Measurements from ENCODE around the gene APOBEC2.

APOBEC2 gene

DNA sequence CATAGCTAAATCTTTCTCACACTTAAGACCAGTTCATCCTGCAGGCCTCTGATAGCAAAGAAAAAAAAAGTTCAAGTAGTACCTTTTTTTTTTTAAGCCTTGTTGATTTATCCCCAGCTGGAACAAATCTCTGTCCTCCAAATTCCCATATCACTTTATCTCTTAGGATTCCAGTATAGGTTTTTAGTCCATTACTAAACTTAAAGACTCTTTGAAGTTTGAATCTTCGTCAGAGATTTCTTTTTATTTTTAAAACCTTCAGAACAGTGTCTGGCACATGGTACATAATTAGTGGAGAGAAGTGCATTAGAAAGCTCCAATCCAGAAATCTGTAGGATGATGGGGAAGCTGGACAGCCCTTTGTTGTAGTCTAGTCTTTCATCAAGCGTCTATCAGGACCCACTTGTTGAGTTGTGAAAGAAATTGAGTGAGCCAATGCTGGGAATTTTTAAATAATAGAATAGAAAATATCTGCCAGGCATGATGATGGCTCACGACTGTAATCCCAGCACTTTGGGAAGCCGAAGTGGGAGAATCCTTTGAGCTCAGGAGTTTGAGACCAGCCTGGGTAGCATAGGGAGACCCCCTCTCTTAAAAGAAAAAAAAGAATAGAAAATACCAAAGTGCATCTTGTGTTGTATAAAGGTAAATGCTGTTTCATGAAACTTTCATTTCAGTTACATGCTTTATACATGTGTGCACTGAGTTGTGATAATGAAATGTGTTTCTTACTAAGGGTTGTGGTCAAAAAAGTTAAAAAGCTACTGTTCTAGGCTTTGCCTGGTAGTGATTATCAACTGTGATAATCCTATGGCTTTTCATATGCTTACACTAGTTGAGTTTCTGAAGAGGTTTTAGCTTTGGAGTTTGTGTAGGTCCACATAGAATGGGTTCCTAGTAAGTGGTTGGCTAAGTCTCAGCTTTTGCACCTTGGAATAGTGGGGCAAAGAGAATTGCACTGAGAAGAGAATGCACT, 22.9 kb downstream of the APOBEC2 start:
- no peaks in the 10 kb centered on the region for H3K9me2 ChIP-seq (replicated peaks; ENCODE audit: low read depth, low read length)

DNA sequence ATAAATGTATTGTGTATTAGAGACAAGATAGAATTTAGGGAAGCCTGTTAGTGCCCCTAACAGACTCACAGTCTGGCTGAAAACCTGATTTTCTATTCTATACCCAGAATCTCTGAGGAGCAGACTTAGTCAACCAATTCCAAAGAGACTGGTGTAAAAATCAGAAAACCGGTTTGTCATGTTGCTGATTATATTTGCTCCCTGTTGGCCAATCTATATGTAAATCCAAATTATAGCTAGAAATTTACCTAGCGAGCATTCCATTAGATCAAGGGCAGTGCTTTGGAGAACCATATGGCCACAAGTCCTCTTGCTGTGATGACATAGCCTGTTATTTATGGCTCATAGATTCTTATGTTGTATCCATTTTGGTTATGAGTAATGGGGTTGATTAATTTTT, 24.5 kb downstream of the APOBEC2 start:
- Histone ChIP-seq H3K27me3 (ENCODE audit: insufficient read depth, low read length, poor library complexity, severe bottlenecking) (peaks cover 5% of the 10 kb centered on the region), H3K4me2 (ENCODE audit: low read depth, low read length, poor library complexity, severe bottlenecking) (peak overlapping the region; percentile 100), H3K4me3 (ENCODE audit: low read length, poor library complexity, severe bottlenecking) (peak overlapping the region; percentile 94), H3K79me2 (ENCODE audit: insufficient read depth, low read length) (peaks cover 95% of the 10 kb centered on the region), H3K9ac (ENCODE audit: low read depth, low read length, poor library complexity, severe bottlenecking) (peak overlapping the region; percentile 96), H4K20me1 (ENCODE audit: insufficient read depth, low read length, poor library complexity, severe bottlenecking) (peaks cover 88% of the 10 kb centered on the region), H3K9me2 (replicated peaks; ENCODE audit: low read depth, low read length) (no peaks in the 10 kb centered on the region), H3K9me3 (ENCODE audit: insufficient read depth, low read depth, low read length) (no peaks in the 10 kb centered on the region), H2AFZ (ENCODE audit: low read length) (no peak overlapping the region), H3K4me1 (ENCODE audit: insufficient read depth, low read length, poor library complexity, severe bottlenecking) (peaks cover 81% of the 10 kb centered on the region), H3F3A (ENCODE audit: low read depth) (peaks cover 3% of the 10 kb centered on the region), H3K36me3 (ENCODE audit: insufficient read depth, low read length) (peaks cover 41% of the 10 kb centered on the region)
- TF ChIP-seq, protein P1, sequence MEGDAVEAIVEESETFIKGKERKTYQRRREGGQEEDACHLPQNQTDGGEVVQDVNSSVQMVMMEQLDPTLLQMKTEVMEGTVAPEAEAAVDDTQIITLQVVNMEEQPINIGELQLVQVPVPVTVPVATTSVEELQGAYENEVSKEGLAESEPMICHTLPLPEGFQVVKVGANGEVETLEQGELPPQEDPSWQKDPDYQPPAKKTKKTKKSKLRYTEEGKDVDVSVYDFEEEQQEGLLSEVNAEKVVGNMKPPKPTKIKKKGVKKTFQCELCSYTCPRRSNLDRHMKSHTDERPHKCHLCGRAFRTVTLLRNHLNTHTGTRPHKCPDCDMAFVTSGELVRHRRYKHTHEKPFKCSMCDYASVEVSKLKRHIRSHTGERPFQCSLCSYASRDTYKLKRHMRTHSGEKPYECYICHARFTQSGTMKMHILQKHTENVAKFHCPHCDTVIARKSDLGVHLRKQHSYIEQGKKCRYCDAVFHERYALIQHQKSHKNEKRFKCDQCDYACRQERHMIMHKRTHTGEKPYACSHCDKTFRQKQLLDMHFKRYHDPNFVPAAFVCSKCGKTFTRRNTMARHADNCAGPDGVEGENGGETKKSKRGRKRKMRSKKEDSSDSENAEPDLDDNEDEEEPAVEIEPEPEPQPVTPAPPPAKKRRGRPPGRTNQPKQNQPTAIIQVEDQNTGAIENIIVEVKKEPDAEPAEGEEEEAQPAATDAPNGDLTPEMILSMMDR (conservative IDR thresholded peaks at IDR 0.05; ENCODE audit: low read length), result no peak
- no peak for TF ChIP-seq EZH2phosphoT487 (IDR thresholded peaks at IDR 0.05; ENCODE audit: borderline replicate concordance)

More for the DNA sequence above, 22.9 kb downstream of the APOBEC2 start:
- peak overlapping the region; percentile 100 for H3K4me2 ChIP-seq (ENCODE audit: low read depth, low read length, poor library complexity, severe bottlenecking)
- peaks cover 78% of the 10 kb centered on the region for H3K4me1 ChIP-seq (ENCODE audit: insufficient read depth, low read length, poor library complexity, severe bottlenecking)
- peaks cover 27% of the 10 kb centered on the region for H3K36me3 ChIP-seq (ENCODE audit: insufficient read depth, low read length)
- TF ChIP-seq EZH2phosphoT487 (IDR thresholded peaks at IDR 0.05; ENCODE audit: borderline replicate concordance), result no peak
- TF ChIP-seq, protein P1 (conservative IDR thresholded peaks at IDR 0.05; ENCODE audit: low read length), result no peak
- H3K9ac ChIP-seq (ENCODE audit: low read depth, low read length, poor library complexity, severe bottlenecking), result peak overlapping the region; percentile 96
- peak overlapping the region; percentile 94 for H3K4me3 ChIP-seq (ENCODE audit: low read length, poor library complexity, severe bottlenecking)
- H3K9me3 ChIP-seq (ENCODE audit: insufficient read depth, low read depth, low read length), result no peaks in the 10 kb centered on the region
- H3F3A ChIP-seq (ENCODE audit: low read depth), result peaks cover 9% of the 10 kb centered on the region
- H3K27me3 ChIP-seq (ENCODE audit: insufficient read depth, low read length, poor library complexity, severe bottlenecking), result peaks cover 5% of the 10 kb centered on the region
- no peak overlapping the region for H2AFZ ChIP-seq (ENCODE audit: low read length)
- peaks cover 85% of the 10 kb centered on the region for H3K79me2 ChIP-seq (ENCODE audit: insufficient read depth, low read length)
- peaks cover 74% of the 10 kb centered on the region for H4K20me1 ChIP-seq (ENCODE audit: insufficient read depth, low read length, poor library complexity, severe bottlenecking)

DNA sequence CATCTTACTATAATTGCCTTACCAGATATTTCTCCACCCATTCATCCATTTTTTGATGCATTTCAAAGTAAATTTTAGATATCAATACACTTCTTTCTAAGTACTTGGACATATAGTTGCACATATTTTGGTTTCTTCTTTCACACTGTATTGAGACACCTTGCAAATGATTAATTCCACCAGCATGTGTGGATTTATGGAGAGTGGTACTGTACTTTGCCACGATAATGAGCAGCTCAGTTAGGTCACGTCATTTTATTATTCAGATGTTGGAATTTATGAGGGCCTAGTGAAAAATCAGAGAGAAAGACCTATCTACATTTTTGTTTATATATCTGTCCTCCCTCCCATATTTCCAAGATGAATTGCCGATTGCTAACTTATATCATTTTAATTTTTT, 25.1 kb downstream of the APOBEC2 start:
- H3K27me3 ChIP-seq (ENCODE audit: insufficient read depth, low read length, poor library complexity, severe bottlenecking), result peaks cover 4% of the 10 kb centered on the region
- H3K9me3 ChIP-seq (ENCODE audit: insufficient read depth, low read depth, low read length), result no peaks in the 10 kb centered on the region
- H3F3A ChIP-seq (ENCODE audit: low read depth), result peaks cover 3% of the 10 kb centered on the region
- H3K9ac ChIP-seq (ENCODE audit: low read depth, low read length, poor library complexity, severe bottlenecking), result peak overlapping the region; percentile 96
- no peak overlapping the region for H2AFZ ChIP-seq (ENCODE audit: low read length)
- peaks cover 47% of the 10 kb centered on the region for H3K36me3 ChIP-seq (ENCODE audit: insufficient read depth, low read length)
- H3K4me2 ChIP-seq (ENCODE audit: low read depth, low read length, poor library complexity, severe bottlenecking), result peak overlapping the region; percentile 100
- TF ChIP-seq EZH2phosphoT487 (IDR thresholded peaks at IDR 0.05; ENCODE audit: borderline replicate concordance), result no peak
- TF ChIP-seq, protein P1 (conservative IDR thresholded peaks at IDR 0.05; ENCODE audit: low read length), result no peak
- peaks cover 100% of the 10 kb centered on the region for H3K79me2 ChIP-seq (ENCODE audit: insufficient read depth, low read length)
- peak overlapping the region; percentile 94 for H3K4me3 ChIP-seq (ENCODE audit: low read length, poor library complexity, severe bottlenecking)
- peaks cover 93% of the 10 kb centered on the region for H4K20me1 ChIP-seq (ENCODE audit: insufficient read depth, low read length, poor library complexity, severe bottlenecking)
- peaks cover 87% of the 10 kb centered on the region for H3K4me1 ChIP-seq (ENCODE audit: insufficient read depth, low read length, poor library complexity, severe bottlenecking)
- no peaks in the 10 kb centered on the region for H3K9me2 ChIP-seq (replicated peaks; ENCODE audit: low read depth, low read length)

All from Loucy (cell line).